H1 (cell line): ENCODE measurements around the gene ADPRM. TPM values are rescaled to one million over a fixed set of nuclear protein-coding genes. Genes with fewer than 3 reads are reported as not detected.

Source experiments
- CBX8 ChIP-seq: fragments of 300-800, 300-1000 bp; sonication (generic); IDR thresholded peaks from 2 replicates; pipeline ENCODE4 v1.7.1; 2016; ENCODE audit warnings: low read depth, low read length, borderline replicate concordance
- RAD21 ChIP-seq, 2 experiments: IDR thresholded peaks in 1 of 2; conservative IDR thresholded peaks in 1 of 2; 2 replicates each; pipeline ENCODE4 v1.6.1; 2011; ENCODE audit warnings: low read depth in 2 of 2, low read length in 2 of 2, improper control_type of control experiment in 1 of 2, inconsistent platforms in 1 of 2, mild to moderate bottlenecking in 1 of 2, moderate library complexity in 1 of 2
- TAF7 ChIP-seq: optimal IDR thresholded peaks from 2 replicates; pipeline ENCODE3; 2011; ENCODE audit warnings: low read depth, mild to moderate bottlenecking, inconsistent platforms, low read length, moderate library complexity, borderline replicate concordance
- TEAD4 ChIP-seq: IDR thresholded peaks from 2 replicates; pipeline ENCODE4 v1.6.1; 2012; ENCODE audit warnings: low read depth, low read length, inconsistent platforms, mixed read lengths
- polyA plus RNA-seq, 7 experiments: library from polyadenylated mRNA; depleted of rRNA in 3 of 7; stranded (reverse) in 5 of 7; unstranded in 2 of 7; fragments of >200 nt in 5 of 7; fragments of 200-250 nt in 2 of 7; gene quantifications; 1 replicate in 5 of 7; 2 replicates in 1 of 7; 4 replicates in 1 of 7; pipeline versions ENCODE4 v1.2.1 to v1.2.3, GENCODE V29; 2011 to 2013; ENCODE audit warnings: missing spikeins in 2 of 7, mixed read lengths in 2 of 7
- total RNA-seq: library from RNA; stranded (reverse); fragmentation: NEBNext Ultra II Directional; extraction: Animal tissue kit (Norgen Biotek cat#: 25700); gene quantifications from 2 replicates; pipeline ENCODE4 v1.2.1, GENCODE V29; 2021

ADPRM gene
- total and polyA plus RNA-seq, 2 of the 8 experiments (the other 6 are each of a cell fraction or from before 2014, with no cell fraction given): 6.7 to 7.9 TPM

- TF ChIP-seq RAD21 (IDR thresholded peaks at IDR 0.05 in 1 of 2, conservative IDR thresholded peaks at IDR 0.05 in 1 of 2; ENCODE audit: low read depth in 2 of 2, low read length in 2 of 2) (no peak), TEAD4 (no peak), TAF7 (no peak), CBX8 (no peak)
- TF ChIP-seq, all 59 proteins: peak for 0
Observed at GRCh38 chr17:10743316-10744009, 46.1 kb downstream of the ADPRM start (continued).
